Right atrium auricular region (tissue), 2 donors: ENCODE measurements around the gene WDR54. TPM values are rescaled to one million over a fixed set of nuclear protein-coding genes. Genes with fewer than 3 reads are reported as not detected.

ENCODE experiments used
- DNase-seq: peaks from one replicate; pipeline ENCODE4 v3.0.0-alpha.2; 2019; ENCODE audit warnings: low spot score
- H3K27ac ChIP-seq, 2 donors: fragments of 200-600 bp; sonication (generic); 1 replicate in 1 of 2; 2 replicates in 1 of 2; pipeline ENCODE4 v1.5.1; 2016 to 2019
- H3K27me3 ChIP-seq, 2 donors: fragments of 200-600 bp; sonication (generic); one replicate each; pipeline versions ENCODE4 v1.5.1 to v1.6.0; 2017 to 2019
- H3K36me3 ChIP-seq: fragments of 200-600 bp; sonication (generic); one replicate; pipeline ENCODE4 v1.5.1; 2016
- H3K4me1 ChIP-seq, 2 donors: fragments of 200-600 bp; sonication (generic); one replicate each; pipeline versions ENCODE4 v1.5.1 to v1.6.0; 2017 to 2019
- H3K4me3 ChIP-seq, 2 donors: fragments of 200-600 bp; sonication (generic); 1 replicate in 1 of 2; 2 replicates in 1 of 2; pipeline ENCODE4 v1.5.1; 2017 to 2019; ENCODE audit warnings: mild to moderate bottlenecking in 1 of 2, moderate library complexity in 1 of 2
- H3K9me3 ChIP-seq, 2 donors: fragments of 200-600 bp; sonication (generic); one replicate each; pipeline ENCODE4 v1.5.1; 2019
- total RNA-seq, 2 donors: library from RNA; depleted of rRNA; stranded (reverse); fragments of >200 nt; gene quantifications; one replicate each; pipeline ENCODE4 v1.1.0, GENCODE V29; 2016
- TF ChIP-seq, protein P1 (sequence below), 2 donors: fragments of 200-600 bp; sonication (generic); IDR thresholded peaks; one replicate each; pipeline ENCODE4 v1.5.1; 2019; ENCODE audit warnings: antibody characterized with exemption in 2 of 2

The WDR54 gene
- total RNA-seq, 2 donors from 2014 or later, result 0.67 to 7.5 TPM

DNA sequence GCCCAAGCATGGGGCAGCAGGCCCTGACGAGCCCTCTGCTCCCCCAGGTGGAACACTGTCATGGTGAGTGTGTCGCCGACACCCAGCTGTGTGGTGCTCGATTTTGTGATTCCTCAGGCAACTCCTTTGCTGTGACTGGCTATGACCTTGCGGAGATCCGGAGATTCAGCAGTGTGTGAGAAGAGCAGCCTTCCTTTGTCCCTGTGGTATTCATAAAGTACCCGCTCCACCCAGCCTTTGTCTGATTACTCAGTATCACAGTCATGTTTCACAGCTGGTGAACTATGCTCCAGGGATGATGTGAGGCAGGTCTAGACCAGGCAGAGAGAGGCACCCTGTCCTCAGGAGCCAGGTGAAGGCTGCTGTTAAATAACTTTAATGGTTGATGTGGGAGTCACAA, 4.0 kb downstream of the WDR54 start:
- no peak for DNase-seq
- TF ChIP-seq, protein P1, sequence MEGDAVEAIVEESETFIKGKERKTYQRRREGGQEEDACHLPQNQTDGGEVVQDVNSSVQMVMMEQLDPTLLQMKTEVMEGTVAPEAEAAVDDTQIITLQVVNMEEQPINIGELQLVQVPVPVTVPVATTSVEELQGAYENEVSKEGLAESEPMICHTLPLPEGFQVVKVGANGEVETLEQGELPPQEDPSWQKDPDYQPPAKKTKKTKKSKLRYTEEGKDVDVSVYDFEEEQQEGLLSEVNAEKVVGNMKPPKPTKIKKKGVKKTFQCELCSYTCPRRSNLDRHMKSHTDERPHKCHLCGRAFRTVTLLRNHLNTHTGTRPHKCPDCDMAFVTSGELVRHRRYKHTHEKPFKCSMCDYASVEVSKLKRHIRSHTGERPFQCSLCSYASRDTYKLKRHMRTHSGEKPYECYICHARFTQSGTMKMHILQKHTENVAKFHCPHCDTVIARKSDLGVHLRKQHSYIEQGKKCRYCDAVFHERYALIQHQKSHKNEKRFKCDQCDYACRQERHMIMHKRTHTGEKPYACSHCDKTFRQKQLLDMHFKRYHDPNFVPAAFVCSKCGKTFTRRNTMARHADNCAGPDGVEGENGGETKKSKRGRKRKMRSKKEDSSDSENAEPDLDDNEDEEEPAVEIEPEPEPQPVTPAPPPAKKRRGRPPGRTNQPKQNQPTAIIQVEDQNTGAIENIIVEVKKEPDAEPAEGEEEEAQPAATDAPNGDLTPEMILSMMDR (IDR thresholded peaks at IDR 0.05), result no peak
- no peaks in the 10 kb centered on the region for H3K9me3 ChIP-seq
- H3K27me3 ChIP-seq, result no peaks in the 10 kb centered on the region
- no peak overlapping the region for H3K27ac ChIP-seq
- no peak overlapping the region for H3K4me3 ChIP-seq
- H3K36me3 ChIP-seq, result peaks cover 44% of the 10 kb centered on the region
- H3K4me1 ChIP-seq, result peaks cover 0 to 13% of the 10 kb centered on the region in 2 donors

DNA sequence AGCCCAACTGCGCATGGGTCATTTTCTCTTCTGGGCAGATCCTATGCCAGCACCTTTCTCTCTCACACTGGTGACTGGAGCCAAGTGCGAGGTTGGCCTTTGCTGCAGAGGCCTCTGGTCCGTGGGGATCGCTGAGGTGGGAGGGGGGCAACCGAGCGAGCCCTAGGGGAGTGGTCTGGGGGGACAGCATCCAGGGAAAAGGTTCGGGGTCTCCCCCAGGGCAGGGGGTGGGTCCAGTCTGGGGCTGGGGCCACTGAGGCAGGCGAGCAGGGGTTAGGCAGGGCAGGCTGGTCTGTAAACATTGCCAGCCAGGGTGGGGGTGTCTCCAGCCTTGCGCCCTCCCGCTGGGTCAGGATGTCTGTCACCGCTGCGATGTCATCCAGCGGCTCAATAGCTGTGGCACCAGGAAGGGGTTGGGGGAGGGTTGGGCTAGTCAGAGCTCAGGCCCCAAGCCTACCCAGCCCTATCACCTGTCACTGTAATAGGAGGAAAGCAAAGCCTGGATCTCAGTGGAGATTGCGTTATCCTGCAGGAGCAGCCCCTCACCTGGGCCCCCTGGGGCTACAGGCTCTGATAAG, 4.7 kb downstream of the WDR54 start:
- Histone ChIP-seq H3K4me1 (peaks cover 0 to 7% of the 10 kb centered on the region in 2 donors), H3K4me3 (no peak overlapping the region), H3K36me3 (peaks cover 51% of the 10 kb centered on the region), H3K9me3 (no peaks in the 10 kb centered on the region), H3K27me3 (no peaks in the 10 kb centered on the region), H3K27ac (no peak overlapping the region)
- no peak for DNase-seq
- TF ChIP-seq, protein P1 (IDR thresholded peaks at IDR 0.05), result no peak

DNA sequence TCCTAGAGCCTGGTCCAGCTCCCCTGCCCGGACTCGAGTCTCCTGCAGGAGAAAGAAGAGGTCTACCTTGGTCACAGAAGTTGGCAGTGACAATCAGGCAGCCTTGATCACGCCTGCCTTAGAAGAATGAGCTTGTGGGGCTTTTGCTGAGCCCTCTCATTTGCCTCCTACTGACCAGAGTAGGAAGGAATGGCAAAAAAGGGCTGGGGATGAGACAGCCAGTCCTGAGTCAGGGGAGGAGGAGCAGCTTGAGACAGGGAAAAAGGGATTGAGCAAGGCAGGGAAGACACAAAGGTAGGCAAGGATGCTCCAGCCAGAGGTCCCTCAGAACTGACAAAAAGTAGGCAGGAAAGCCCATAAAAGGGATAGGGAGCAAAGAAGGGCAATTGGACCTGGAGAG, 6.0 kb downstream of the WDR54 start:
- no peak for DNase-seq
- no peaks in the 10 kb centered on the region for H3K9me3 ChIP-seq
- H3K4me1 ChIP-seq, result no peaks in the 10 kb centered on the region
- no peak overlapping the region for H3K27ac ChIP-seq
- TF ChIP-seq, protein P1 (IDR thresholded peaks at IDR 0.05), result no peak
- no peaks in the 10 kb centered on the region for H3K27me3 ChIP-seq
- H3K4me3 ChIP-seq, result no peak overlapping the region
- H3K36me3 ChIP-seq, result peaks cover 63% of the 10 kb centered on the region

DNA sequence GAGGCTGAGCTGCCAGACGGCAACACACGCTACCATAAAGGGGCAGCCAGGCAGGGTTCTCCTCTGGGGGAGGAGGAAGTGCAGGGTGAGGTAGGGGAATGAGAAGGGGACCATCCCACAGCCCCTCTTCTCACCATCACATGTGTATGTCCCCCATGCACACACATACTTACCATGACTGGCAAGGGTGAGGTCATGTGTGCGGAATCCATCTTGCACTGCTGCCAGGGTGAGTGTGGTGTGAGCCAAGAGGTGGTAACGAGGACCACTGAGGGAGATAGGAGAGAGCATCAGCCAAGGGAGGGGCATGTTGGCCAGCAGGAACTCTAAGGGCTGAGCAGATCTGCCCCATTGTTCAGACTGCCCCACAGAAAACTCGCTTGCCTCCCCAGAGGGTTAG, 7.1 kb downstream of the WDR54 start:
- Histone ChIP-seq H3K36me3 (peaks cover 63% of the 10 kb centered on the region), H3K9me3 (no peaks in the 10 kb centered on the region), H3K27me3 (no peaks in the 10 kb centered on the region), H3K4me1 (no peaks in the 10 kb centered on the region), H3K27ac (no peak overlapping the region), H3K4me3 (no peak overlapping the region)
- TF ChIP-seq, protein P1 (IDR thresholded peaks at IDR 0.05), result no peak
- DNase-seq, result no peak

DNA sequence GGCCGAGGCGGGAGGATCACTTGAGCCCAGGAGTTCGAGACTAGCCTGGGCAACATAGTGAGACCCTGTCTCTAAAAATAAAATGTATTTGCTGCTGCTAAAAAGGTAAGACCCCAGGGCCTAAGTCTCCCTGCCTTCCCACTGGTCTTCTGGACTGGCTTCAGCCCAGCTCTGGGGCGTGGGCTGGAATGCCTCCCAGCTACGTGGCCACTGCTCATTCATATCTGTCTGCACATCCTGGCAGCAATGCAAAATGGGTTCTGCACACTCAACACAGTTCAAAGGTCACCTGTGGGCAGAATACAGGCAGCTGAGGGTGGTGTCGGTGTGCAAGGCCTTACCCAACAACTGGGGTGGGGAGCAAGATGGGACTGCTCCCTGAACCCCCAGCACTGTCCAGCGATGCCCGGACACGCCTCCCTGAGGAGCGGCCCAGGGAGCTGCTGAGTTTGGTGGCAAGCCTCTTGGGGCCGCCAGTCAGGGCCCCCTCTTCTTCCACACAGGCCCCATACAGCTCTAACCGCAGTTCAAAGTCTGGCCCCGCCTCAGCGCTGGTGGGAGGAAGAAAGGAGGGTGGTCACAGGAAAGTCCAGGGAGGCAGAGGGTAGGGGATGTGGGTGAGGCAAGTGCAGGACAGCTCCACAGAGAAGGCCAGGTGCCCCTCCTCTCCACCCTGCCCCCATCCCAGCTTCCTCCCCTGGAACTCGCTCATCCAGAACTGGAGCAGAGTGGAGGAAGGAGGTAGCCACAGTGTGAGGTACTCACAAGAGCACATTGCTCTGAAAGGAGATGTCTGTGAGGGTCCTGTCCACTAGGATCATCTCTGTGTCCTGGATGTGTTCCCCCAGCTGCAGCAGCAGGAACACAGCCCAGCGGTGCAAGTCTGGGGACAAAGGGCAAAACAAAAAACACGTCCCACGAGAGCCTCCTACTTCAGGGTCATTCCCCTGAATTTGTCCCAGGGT, 8.2 kb downstream of the WDR54 start:
- Histone ChIP-seq H3K4me3 (no peak overlapping the region), H3K27me3 (no peaks in the 10 kb centered on the region), H3K9me3 (no peaks in the 10 kb centered on the region), H3K27ac (no peak overlapping the region), H3K36me3 (peaks cover 63% of the 10 kb centered on the region), H3K4me1 (no peaks in the 10 kb centered on the region)
- TF ChIP-seq, protein P1 (IDR thresholded peaks at IDR 0.05), result no peak
- no peak for DNase-seq
